Hepatic stellate cell (primary cell): Measurements from ENCODE around the gene SMARCC1.
"Not testable (repeated sequence)": the region's sequence is repeated elsewhere in the genome, so short reads cannot be mapped to it uniquely, and the experiment has no call there.

Source experiments
- DNase-seq: peaks from one replicate; pipeline ENCODE4 v3.0.0; 2011; ENCODE audit warnings: low spot score

The SMARCC1 gene

DNA sequence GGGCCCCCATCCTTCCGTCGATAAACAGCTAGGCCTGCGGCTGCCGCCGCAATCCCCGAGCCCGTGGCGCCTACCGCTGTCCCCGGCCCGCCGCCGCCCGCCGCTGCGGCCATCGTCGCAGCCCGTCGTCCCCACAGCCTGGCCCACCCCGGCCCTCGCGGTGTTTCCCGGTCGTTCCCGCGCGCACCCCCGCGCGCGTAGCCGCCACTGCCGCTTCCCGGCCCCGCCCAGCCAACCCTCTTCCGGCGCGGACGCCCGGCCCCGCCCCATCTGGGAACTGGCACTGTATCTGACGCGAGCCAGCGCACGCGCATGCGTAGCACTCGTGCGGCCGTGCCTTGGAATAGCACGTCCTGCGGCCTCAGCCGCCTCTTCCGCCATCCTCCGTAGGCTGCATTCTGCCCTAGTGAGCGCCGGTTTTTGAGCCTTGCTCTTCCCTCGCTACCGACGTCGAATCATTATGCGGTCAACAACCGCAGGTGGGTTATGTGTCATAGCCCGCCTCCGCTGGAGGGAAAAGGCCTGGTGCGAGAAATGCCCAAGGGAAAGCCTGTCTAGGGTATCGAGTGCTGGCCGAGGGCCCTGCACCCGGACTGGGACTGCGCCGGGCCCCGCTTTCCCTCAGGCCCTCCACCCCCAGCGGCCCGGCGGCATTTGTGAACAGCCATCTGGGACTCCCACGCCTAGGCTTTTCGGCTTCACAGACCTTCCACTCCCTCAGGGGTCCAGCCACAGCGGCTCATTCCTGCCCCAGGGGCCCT is at the start of gene SMARCC1:
SMARCC1 (minus strand) TSS at position 209 of the 761 bp plus-strand sequence; CDS start at position 113, 96 bp downstream.
- DNase-seq, result peak; percentile 98

DNA sequence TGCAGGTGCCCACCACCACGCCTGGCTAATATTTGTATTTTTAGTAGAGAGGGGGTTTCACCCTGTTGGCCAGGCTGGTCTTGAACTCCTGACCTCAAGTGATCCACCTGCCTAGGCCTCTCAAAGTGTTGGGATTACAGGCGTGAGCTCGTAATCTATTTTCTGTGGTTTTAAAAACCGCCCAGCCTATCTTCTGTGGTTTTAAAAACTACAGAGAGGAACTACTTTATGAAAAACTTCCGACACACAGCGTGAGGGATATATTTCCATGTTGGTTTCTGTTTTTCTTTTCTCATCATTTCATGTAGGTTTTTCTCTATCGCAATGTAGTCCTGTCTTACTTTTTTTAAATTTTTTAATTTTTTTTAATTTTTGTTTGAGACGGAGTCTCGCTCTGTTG is 47.8 kb upstream of the SMARCC1 start:
- not testable (repeated sequence) for DNase-seq

DNA sequence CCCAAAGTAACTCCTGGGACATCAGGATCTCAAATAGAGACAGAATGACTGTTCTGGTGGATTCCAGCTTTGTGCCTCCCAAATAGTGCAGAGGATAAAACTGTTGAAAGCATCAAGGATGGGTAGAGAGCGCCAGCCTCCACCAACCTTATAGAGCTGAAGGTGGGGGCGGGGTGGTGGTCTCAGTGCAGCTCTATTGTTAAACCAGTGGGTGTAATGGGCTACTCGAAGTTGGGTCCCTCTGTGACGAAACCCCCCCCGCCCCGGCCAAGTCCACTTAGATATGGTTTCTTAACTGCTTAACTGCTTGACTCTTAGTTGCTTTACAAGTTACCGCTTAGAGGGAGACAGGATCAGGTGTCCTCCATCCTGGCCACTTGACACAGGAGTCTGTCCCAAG is 43.9 kb upstream of the SMARCC1 start:
- DNase-seq, result no peak

DNA sequence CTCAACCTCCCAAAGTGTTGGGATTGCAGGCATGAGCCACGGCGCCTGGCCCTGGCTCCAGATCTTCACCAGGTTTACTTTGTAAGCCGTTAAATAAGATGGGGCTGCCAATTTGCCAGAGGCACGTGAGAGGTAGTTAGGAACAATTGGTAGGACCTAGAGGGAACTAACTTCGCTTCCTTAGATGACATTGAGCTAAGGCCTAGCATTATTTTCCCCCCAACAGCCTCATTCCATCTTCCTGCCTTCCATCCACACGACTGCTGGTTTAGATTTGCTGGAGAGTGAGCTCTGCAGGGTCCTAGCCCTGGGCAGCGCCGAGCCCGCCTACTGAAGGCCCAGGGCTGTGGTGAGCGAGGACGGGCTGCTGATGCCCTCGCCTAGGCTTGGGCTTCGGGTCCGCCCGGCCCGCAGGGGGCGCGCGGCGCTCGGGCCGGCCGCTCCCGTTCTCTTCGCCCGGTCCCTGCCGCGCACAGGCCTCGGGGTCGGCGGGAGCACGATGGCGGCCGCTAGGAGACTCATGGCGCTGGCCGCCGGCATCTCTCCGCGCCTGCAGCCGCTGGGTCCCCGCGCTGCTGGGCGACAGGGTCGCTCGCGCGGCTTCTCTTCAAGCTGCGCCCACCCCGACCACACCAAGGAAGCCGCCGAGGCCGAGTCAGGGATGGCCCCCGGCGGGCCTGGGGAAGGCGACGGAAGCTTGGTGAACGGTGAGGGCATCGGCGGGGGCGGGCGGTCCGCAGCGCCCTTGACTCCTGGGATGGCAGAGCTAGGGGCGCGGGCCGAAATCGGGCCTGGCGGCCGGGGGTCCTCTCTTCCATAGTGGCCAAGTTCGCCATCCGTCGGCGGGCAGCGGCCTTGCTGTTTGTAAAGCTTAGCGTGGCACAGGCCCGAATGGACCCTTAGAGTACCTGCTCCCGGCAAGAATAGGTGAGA is 43.1 kb upstream of the SMARCC1 start:
- DNase-seq, result peak; percentile 95

DNA sequence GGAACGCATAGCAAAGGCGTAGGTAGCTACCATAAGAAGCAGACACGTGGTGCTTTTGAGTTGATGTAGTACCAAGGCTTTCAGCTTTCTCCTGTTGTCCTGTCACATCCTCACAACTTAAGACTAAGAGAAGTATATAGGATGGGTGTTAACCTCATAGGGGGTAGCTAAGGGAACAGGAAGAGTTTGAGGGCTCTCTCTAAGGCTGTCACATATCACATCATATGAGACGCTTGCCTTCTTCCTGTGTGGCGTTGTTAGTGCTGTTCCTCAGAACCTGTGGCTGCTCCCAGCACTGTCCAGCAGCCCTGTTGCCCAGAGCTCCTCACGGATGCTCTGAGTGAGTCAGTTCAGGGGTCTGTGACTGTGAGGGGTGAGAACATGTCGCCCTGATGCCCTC is 35.9 kb upstream of the SMARCC1 start:
- DNase-seq, result no peak

DNA sequence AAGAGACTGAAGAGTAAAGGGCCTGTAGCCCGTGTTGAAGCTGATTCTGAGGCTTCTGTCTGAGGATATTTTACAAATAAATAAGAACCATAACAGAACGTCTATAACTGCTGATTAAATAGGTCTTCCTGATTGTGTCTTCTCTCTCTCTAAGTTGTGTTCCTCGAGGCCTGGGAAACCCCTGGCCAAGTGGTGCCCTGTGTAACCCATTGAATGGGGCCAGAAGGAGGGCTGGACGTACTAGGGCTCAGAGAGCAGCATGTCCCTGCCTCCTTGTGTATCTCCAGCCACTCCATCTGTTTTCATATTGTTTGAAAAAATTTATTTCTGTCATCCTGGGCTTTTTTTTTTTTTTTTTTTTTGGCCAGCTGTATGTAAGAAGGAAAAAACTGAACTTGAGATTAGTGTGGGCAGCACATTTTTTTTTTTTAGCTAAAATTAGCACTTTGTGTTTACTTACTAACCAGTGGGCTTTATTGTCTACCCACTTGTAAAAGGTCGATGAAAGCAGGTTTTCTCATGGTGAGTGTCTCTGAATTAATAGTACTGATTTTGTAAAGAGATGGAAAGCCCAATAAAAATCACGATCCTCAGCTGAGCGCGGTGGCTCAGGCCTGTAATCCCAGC is 32.0 kb upstream of the SMARCC1 start:
- no peak for DNase-seq

DNA sequence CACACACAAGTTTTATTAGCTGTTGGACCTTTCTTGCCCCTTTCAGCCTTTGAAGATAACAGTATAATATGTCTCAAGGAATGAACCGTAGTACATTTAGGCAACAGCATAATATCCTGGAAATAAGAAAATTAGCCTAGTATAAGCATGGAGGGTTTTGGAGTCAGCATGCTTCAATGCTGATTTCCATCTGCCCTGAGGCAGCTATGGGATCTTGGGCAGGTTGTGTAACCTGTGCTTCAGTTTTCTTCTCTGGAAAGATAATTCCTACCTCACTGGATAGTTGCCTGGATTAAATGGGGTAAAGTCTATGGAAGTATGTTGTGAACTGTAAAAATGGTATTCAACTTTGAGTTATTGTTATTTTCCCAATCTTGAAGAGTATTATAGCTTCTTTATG is 22.9 kb upstream of the SMARCC1 start:
- DNase-seq, result no peak

DNA sequence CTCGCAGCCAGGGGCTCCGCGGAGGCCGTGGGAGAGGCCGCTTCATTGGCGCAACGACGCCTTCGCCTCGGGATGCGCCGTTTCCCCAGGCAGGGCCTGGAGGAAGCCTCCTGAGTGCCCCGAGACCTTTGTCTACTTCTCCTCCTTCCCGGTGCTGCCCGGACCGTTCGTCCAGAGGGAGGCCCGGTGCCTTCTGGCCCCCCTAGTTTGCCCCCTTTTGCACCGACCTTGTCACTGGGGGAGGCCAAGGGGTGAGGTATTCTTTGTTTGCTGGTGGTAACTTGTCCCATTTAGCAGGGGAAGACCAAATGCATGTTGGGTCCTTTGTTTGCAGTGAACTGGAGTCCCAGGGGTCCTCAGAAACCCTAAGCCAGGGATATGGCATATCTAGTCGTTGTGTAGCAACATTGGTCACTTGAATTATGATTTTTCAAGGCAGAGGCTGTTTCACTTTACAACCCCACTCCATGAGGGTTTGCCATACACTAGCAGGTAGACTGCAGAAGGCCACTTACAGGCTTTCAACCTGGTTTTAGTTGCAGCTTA is 21.9 kb upstream of the SMARCC1 start:
- no peak for DNase-seq

DNA sequence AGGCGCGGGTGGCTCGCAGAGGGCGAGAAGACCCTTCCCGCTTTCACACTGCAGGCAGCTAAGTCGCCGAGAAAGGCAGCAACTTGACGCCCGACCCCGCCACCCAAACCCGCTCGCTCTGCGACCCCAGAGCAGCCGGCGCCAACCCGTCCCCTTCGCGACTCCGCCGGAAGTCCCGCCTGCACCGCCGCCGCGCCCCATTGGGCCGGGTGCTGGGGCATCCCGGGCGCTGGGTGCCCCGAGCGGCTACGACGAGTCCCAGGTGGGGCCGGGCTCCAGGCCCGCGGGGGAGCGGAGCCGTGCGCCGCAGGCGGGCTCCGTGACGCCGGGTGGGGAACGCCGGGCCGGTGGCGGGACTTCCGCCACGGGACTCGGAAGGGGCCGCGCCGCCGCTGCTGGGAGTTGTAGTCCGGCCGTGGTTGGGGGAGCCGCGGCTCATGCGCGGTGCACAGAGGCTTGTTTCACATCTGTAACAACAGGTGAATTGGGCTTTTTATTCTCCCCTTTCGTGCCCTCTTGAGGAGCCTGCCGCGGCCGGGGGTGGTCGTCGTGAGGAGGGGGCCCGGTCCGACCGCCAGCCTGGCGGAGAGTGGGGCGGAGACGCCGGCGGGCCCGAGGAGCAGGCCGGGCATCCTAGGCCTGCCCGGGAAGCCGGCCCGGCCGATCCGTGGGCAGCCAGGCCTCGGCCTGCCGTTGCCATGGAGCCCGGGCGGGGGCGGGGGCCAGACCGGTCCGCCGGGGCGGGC is 21.2 kb upstream of the SMARCC1 start, which contains the start of gene DHX30:
DHX30 (plus strand) TSS at position 405 of the 746 bp plus-strand sequence. CDS start 7,546 bp downstream, outside the sequence.
- peak; percentile 89 for DNase-seq

DNA sequence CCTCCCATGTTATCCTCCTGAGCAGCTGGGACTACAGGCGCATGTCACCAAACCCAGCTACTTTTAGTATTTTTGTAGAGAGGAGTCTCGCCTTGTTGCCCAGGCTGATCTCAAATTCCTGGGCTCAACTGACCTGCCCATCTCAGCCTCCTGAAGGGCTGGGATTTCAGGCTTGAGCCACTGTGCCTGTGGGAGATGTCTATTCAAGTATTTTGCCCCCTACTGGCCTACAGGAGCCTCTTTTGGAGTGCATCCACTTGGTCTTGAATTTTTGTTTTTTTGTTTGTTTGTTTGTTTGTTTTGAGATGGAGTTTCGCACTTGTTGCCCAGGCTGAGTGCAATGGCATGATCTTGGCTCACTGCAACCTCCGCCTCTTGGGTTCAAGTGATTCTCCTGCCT is 18.0 kb upstream of the SMARCC1 start:
- no peak for DNase-seq

DNA sequence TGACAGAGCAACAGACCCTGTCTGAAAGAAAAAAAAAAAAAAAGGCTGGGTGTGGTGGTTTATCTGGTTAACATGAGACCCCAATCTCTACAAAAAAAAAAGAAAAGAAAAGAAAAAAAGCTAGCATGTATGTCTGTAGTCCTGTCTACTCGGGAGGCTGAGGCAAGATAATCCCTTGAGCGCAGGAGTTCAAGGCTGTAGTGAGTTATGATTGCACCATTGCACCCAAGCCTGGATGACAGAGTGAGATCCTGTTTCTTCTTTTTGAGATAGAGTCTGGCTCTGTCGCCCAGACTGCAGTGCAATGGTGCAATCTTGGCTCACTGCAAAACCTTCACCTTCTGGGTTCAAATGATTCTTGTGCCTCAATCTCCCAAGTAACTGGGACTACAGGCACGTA is 12.9 kb upstream of the SMARCC1 start:
- no peak for DNase-seq

DNA sequence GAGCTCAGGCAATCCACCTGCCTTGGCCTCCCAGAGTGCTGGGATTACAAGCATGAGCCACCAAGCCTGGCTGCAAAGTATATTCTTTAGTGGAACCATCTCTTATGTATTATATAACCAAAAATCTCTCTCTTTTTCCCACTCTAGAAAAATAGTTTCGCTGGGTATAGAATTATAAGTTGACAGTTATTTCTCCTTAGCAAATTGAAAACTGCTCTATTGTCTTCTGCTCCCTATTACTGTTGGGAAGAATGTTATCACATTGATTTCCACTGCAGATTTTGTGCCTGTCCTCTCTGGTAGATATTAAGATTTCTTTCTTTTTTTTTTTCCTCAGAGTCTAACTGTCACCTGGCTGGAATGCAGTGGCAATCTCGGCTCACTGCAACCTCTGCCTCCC is 11.0 kb upstream of the SMARCC1 start:
- DNase-seq, result no peak

DNA sequence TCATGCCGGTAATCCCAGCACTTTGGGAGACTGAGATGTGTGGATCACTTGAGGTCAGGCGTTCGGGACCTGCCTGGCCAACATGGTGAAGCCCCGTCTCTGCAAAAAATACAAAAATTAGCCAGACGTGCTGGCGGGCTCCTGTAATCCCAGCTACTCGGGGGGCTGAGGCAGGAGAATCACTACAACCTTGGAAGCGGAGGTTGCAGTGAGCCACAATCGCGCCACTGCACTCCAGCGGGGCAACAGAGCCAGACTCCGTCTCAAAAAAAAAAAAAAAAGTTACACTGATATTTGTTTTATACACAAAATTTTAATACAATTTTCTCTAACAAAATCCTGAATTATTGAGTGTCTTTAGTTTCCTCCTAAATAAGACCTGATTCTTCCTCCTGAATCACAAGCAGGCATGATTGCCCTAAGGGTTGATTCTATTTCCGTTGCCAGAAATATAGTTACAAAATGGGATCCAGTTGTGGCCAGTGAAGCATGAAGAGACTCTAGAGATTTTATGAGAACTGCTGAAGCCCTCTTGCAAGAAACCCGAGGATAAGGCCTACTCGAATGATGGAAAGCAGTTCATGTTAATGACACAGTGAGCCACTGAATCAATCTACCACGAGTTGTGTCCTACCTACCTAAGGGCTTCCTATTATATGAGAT is 9.6 kb upstream of the SMARCC1 start:
- DNase-seq, result no peak

DNA sequence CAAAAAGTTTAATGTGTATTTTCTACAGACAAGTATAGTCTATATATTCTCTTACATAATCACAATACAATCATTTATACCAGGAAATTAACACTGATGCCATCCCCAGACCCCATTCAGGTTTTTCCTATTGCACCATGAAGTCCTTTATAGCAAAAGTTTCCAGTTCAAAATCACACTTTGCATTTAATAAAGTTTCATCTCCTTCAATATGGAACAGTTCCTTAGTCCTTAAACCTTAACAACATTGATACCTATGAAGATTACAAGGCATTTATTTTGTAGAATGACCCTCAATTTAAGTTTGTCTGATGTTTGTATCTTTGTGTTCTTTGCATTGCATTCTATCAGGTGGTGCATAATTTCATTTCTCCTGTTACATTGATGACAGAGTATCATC is 2.0 kb upstream of the SMARCC1 start:
- no peak for DNase-seq

DNA sequence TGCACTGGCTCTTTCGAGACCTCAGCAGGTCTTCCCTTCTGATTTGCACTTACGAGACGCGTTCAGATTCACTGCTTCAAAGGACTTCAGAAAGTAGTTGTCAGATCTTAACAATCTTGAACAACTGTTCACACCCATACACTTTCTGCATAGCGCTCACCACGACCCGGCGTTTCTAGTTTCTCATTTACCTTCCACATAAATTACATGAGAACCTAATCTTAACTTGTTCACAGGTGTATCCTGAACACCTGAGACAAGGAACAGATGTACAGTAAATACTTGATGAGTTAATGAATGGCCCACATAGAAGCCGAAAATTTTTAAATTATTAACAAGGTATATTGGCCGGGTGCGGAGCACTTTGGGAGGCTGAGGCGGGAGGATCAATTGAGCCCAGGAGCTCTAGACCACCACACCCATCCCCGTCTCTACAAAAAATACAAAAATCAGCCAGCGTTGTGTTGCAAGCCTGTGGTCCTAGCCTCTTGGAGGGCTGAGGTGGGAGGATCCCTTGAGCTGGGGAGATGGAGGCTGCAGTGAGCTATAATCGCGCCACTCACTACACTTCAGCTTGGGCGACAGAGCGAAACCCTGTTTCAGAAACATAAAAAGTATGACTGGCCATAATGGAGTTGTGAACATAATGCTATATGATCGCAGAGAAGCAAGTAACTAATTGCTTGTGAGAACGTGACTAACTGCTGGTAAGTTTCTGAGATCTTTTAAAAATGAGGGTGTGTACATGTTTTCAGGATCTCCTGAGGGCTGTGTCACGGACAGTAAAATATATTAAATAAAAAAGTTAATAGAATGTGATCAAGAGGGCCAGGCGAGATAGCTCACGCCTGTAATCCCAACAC is 984 bp upstream of the SMARCC1 start:
- DNase-seq, result no peak

DNA sequence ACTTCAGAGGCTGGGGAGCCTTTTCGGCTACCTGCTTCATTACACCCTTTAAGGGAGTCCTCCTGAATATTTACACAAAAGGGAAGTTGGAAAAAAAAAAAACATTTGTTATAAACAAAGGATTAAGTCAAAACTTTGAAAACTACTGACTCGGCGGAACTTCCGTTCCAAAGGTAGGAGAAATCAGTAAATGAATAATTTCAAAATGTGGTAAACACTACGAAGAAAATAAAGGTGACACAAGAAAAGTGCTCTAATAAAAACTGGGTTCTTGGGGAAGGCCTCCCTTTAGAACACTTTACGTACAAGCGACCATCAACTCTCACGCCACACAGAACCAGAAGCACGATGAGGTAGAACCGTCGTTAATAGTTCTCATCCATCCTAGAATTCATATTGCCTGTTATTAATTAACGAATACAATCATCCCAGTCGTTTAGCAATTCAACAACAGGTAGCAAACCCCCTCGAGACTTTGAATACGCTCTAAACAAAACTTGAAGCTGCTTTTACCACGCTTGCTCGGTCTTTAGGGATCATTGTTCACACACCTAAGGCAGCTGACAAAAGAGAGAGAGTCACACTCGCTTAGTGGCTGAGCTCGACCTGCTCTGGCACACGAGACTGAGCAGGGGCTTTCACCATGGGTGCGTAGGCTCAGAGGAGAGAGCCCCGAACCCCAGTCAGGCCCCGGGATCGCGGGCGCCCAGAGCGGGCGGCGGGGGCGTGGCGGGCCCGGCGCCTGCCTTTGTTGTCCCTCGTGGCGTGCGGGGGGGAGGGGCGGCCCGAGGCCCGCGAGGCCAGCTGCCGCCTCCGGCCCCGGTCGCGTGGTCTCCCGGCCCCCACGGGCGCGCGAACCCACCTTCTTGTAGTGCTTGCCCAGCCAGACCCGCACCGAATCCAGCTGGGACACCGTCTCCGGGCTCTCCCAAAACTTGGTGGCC is 680 bp downstream of the SMARCC1 start:
- DNase-seq, result peak; percentile 54

DNA sequence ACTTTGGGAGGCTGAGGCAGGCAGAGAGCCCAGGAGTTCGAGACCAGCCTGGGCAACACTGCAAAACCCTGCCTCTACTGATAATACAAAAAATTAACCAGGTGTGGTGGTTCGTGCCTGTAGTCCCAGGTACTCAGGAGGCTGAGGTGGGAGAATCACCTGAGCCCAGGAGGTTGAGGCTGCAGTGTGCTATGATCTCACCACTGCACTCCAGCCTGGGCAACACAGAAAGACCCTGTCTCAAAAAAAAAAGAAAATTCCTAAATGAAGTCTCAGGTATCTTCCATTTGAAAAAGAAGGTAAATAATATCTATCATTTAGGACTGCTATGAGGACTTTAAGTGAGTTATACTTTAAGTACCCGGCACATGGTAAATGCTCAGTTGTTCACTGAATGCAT is 2.9 kb downstream of the SMARCC1 start:
- DNase-seq, result no peak

DNA sequence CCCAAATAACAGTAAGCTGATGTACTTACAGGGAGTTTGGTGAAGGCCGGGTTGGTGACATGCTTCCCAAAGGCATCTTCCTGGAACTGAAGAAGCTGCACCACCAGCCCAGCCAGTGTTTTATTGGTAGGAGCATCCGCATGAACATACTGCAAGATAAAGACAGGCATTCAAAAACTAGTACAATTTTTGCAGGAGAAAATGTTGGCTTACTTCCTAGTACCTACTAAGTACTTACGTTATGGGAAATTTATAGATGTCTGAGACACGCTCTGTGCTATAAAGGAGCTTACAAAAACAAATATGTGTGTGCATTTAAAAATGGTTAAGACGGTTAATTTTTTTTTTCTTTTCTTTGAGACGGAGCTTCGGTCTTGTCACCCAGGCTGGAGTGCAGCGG is 8.9 kb downstream of the SMARCC1 start:
- DNase-seq, result no peak

DNA sequence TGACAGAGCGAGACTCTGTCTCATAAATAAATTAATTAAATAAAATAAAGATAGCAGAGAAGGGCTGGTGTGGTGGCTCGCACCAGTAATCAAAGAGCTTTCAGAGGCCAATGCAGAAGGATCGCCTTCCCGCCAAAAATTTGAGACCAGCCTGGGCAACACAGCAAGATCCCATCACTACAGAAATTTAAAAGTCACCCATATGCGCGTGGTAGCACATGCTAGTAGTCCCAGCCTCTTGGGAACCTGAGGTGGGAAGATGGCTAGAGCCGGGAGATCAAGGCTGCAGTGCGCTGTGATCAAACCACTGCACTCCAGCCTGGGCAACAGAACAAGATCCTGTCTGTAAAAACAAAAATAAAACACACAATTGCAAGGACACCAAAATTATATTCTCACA is 9.6 kb downstream of the SMARCC1 start:
- DNase-seq, result no peak
